Right atrium auricular region (tissue), 2 donors: ENCODE data around the gene CATSPER4. TPM values are rescaled to one million over a fixed set of nuclear protein-coding genes. Genes with fewer than 3 reads are reported as not detected.
A peak's percentile ranks its signal among the peaks of the same experiment; 100 is the strongest.

Experiments
- DNase-seq: peaks from one replicate; pipeline ENCODE4 v3.0.0-alpha.2; 2019; ENCODE audit warnings: low spot score
- H3K27ac ChIP-seq, 2 donors: fragments of 200-600 bp; sonication (generic); 1 replicate in 1 of 2; 2 replicates in 1 of 2; pipeline ENCODE4 v1.5.1; 2016 to 2019
- H3K27me3 ChIP-seq, 2 donors: fragments of 200-600 bp; sonication (generic); one replicate each; pipeline versions ENCODE4 v1.5.1 to v1.6.0; 2017 to 2019
- H3K36me3 ChIP-seq: fragments of 200-600 bp; sonication (generic); one replicate; pipeline ENCODE4 v1.5.1; 2016
- H3K4me1 ChIP-seq, 2 donors: fragments of 200-600 bp; sonication (generic); one replicate each; pipeline versions ENCODE4 v1.5.1 to v1.6.0; 2017 to 2019
- H3K4me3 ChIP-seq, 2 donors: fragments of 200-600 bp; sonication (generic); 1 replicate in 1 of 2; 2 replicates in 1 of 2; pipeline ENCODE4 v1.5.1; 2017 to 2019; ENCODE audit warnings: mild to moderate bottlenecking in 1 of 2, moderate library complexity in 1 of 2
- H3K9me3 ChIP-seq, 2 donors: fragments of 200-600 bp; sonication (generic); one replicate each; pipeline ENCODE4 v1.5.1; 2019
- CTCF ChIP-seq, 2 donors: fragments of 200-600 bp; sonication (generic); IDR thresholded peaks; one replicate each; pipeline ENCODE4 v1.5.1; 2019; ENCODE audit warnings: antibody characterized with exemption in 2 of 2
- total RNA-seq, 2 donors: library from RNA; depleted of rRNA; stranded (reverse); fragments of >200 nt; gene quantifications; one replicate each; pipeline ENCODE4 v1.1.0, GENCODE V29; 2016

Gene CATSPER4
- total RNA-seq, 2 donors from 2014 or later: not detected

- Histone ChIP-seq H3K27me3 (no peaks in the 10 kb centered on the region), H3K27ac (peak within 1 kb of the TSS; percentile 86 to 95), H3K4me3 (peak within 1 kb of the TSS; percentile 33 to 57), H3K4me1 (peaks cover 0 to 72% of the 10 kb centered on the region in 2 donors), H3K9me3 (no peaks in the 10 kb centered on the region), H3K36me3 (no peaks in the 10 kb centered on the region)
- no peak for DNase-seq
- no peak for TF ChIP-seq CTCF (IDR thresholded peaks at IDR 0.05)
These were observed 31.3 kb upstream of the CATSPER4 start, which contains the start of gene FAM110D for GRCh38 chr1:26158908-26159742. TSS of gene FAM110D (plus strand) at chr1:26159079. CDS start at chr1:26161292, 2,213 bp downstream.

GRCh38 chr1:26159743-26160039 is 30.7 kb upstream of the CATSPER4 start:
- no peak for TF ChIP-seq CTCF (IDR thresholded peaks at IDR 0.05)
- no peak for DNase-seq
- H3K27me3 ChIP-seq: no peaks in the 10 kb centered on the region
- peak overlapping the region; percentile 33 to 57 for H3K4me3 ChIP-seq
- peak overlapping the region; percentile 86 to 95 for H3K27ac ChIP-seq
- no peaks in the 10 kb centered on the region for H3K9me3 ChIP-seq
- H3K36me3 ChIP-seq: no peaks in the 10 kb centered on the region
- peaks cover 0 to 77% of the 10 kb centered on the region in 2 donors for H3K4me1 ChIP-seq

- TF ChIP-seq CTCF (IDR thresholded peaks at IDR 0.05): no peak
- H3K27ac ChIP-seq: peak overlapping the region; percentile 86 to 95
- no peaks in the 10 kb centered on the region for H3K9me3 ChIP-seq
- H3K4me3 ChIP-seq: peak overlapping the region; percentile 41 to 57
- no peaks in the 10 kb centered on the region for H3K36me3 ChIP-seq
- no peaks in the 10 kb centered on the region for H3K27me3 ChIP-seq
- peaks cover 0 to 80% of the 10 kb centered on the region in 2 donors for H3K4me1 ChIP-seq
- no peak for DNase-seq
These were observed 29.6 kb upstream of the CATSPER4 start for GRCh38 chr1:26160527-26161414.

- Histone ChIP-seq H3K27me3 (no peaks in the 10 kb centered on the region), H3K4me3 (peak overlapping the region; percentile 41 to 57), H3K36me3 (no peaks in the 10 kb centered on the region), H3K27ac (peak overlapping the region; percentile 86 to 95), H3K4me1 (peaks cover 0 to 71% of the 10 kb centered on the region in 2 donors), H3K9me3 (no peaks in the 10 kb centered on the region)
- TF ChIP-seq CTCF (IDR thresholded peaks at IDR 0.05): peak in 1 of 2 donors; percentile 41
- DNase-seq: no peak
These were observed 28.8 kb upstream of the CATSPER4 start for GRCh38 chr1:26161415-26162219.

GRCh38 chr1:26162220-26162709 is 28.1 kb upstream of the CATSPER4 start:
- Histone ChIP-seq H3K4me1 (peaks cover 0 to 65% of the 10 kb centered on the region in 2 donors), H3K27ac (peak overlapping the region; percentile 86 to 95), H3K27me3 (no peaks in the 10 kb centered on the region), H3K9me3 (no peaks in the 10 kb centered on the region), H3K4me3 (peak overlapping the region; percentile 41 to 57), H3K36me3 (no peaks in the 10 kb centered on the region)
- TF ChIP-seq CTCF (IDR thresholded peaks at IDR 0.05): no peak
- no peak for DNase-seq
